NCI-H128 (cell line): ENCODE results near the gene LMX1A.

Experiments
- DNase-seq: peaks from one replicate; lab custom pipeline; 2025; ENCODE audit not compliant: unreplicated experiment; lab: John Stamatoyannopoulos, UW

Gene LMX1A

DNA sequence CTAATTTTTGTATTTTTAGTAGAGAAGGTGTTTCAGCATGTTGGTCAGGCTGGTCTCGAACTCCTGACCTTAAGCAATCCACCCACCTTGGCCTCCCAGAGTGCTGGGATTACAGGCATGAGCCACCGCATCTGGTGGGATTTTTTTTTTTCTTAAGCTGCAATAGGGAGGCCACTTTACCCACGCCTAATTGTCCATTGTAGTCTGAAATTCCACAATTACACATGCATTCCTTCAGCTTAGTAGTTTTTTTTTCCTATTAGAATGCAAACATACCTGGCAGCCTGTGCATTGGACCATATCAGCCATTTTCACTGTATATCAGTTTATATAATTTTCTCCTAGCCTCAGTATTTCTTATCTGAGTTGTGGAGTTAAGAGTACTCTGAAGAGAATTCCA lies 186.8 kb downstream of the LMX1A start:
- DNase-seq: no peak

DNA sequence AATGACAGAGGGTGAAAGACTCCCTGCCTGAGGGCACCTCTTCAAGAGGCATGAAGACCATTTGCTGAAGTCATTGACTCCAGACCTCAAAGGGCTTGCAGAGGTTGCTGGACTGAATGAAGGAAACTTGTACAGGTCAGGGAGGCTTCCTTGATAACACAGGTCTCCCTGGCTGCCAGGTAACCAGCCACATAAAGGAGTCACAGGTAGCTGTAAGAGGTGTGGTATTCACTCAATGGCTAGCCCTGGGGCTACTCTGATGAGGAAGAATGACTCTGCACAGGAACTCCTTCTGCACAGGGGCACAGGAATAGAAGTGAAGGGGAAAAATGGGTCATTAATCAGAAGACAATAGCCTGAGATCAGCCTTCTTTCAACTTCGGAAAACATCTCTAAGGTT lies 187.5 kb downstream of the LMX1A start:
- DNase-seq: no peak

DNA sequence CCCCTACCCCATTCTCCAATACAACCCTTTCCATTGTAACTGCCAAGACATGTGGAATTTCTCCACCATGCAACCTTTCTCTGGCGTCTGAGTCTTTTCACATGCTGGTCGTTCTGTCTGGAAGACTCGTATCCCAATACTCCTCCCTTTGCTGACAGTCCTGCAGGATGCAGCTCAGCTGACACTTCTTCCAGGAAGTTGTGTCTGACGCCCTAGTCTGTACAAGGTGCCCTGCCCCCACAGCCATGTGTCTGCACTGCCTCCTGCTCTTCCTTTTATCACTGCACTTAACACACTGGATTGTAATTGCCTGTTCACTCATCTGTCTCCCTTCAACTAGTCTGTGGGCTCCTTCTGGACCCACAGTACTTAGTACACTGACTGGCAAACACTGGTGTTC lies 188.0 kb downstream of the LMX1A start:
- no peak for DNase-seq

DNA sequence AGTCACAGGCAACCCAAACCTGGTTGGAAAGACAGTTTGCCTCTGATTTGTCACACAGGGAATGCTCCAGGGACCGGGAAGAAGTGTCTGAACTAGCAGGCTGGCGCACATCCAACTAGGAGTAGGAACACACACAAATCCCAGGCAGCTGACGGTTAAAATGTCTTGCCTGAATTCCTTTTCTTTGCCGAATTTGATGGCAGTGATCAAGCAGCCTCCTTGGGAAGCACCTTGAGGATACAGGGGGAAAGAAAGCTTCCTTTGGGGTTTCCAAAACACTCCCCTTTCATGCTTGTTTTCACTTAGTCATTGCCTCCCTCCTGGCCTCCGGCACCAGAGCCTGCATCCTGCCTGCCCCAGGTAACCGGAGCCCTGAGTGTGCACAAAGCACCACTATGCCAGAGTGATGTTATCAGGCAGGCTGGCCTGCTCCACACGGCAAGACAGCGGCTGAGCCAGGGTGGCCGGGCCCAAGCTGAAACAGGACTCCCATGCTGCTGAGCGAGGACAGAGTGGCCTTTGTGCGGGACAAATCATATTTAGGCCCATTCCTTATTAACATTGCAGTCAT lies 193.8 kb downstream of the LMX1A start:
- DNase-seq: peak; percentile 73

DNA sequence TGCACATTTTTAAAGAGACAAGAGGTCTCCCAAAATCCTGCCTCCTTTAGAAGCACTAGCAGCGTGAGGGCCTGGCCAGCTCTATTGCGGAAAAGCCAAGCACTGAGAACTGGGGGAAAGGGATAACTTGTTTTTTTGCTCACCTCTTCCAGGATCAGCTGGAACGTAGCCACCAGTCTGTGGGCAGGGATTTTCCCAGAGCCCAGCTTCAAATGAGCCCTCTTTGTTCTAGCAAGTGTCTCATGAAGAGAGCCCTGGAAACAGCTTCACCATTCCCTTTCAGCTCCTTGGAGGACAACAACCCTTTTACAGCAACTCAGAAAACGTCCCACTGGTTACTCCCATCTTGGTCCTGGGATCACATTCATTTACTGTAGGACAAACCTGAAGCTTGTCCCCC lies 195.4 kb downstream of the LMX1A start:
- no peak for DNase-seq

DNA sequence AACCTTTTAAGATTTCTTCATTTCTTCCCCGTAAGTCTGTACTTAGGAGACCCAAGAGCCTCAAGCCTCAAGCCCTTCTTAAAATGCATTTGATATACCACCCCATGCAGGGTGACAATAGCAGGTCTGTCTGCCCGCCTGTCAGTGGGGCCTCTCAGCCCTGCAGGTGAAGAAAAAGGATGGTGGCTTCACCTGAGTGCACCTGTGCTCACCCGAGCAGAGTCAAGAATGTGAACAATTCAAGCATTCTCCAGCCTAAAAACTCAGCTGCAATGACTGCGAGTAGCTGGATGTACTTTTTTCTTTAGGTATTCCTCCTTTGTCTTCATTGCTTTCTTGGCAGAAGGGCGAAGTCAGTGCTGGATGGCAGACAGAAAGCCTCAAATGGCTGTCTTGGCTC lies 203.3 kb downstream of the LMX1A start:
- DNase-seq: no peak

DNA sequence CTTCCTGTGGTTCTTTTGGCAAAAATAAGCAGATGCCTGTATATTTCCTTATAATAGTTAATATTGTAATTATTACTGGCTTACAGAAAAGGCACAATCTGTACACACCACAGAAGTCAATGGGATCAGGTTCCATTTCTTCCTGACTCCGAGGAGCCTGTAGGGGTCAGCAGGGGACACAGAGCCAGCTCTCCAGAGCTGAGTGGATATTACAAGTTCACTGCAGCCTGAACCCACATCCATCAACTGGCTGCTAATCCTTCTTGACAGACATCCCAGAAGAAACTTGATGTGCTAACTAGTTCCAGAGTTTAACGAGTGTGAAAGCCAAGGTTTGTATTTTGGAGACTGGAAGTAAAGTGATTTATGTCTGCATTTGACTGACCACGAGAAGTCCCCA lies 203.8 kb downstream of the LMX1A start:
- DNase-seq: no peak

DNA sequence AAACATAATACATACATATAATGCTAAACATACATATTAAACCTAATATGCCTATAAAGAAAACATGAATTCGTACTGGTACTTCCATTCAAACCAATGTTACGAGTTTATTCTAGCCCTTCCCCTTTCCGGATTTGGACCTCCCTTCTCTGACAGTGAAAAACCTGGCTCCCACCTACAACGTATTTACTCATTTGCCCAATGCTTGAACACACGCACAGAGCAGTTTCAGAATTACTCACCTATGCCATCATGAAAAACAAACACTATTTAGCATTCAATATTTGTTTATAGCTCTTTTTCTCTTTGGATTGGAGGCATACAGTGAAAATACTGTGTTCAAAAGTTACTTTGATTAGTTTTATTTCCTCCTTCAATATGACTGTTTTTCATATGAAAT lies 204.4 kb downstream of the LMX1A start:
- no peak for DNase-seq
